HG03039 (cell line): ENCODE measurements around the gene IL5RA.

Experiments used
- ATAC-seq: cut with Tn5 transposase; IDR thresholded peaks from one replicate; pipeline ENCODE4 v1.9.1; 2021; ENCODE audit warnings: mild to moderate bottlenecking, moderate library complexity; ENCODE audit not compliant: unreplicated experiment

Gene IL5RA

GRCh38 chr3:3110299-3110630 lies at the start of gene IL5RA:
TSS of gene IL5RA (minus strand) at chr3:3110374. CDS start at chr3:3104984, 5,390 bp downstream.
- ATAC-seq, result peak; percentile 41

GRCh38 chr3:3157484-3157883 lies 47.3 kb upstream of the IL5RA start:
- no peak for ATAC-seq

GRCh38 chr3:3154879-3155610 lies 44.9 kb upstream of the IL5RA start:
- no peak for ATAC-seq

- no peak for ATAC-seq
Measured at GRCh38 chr3:3151513-3151912, 41.3 kb upstream of the IL5RA start.

- no peak for ATAC-seq
Measured at GRCh38 chr3:3149560-3149959, 39.4 kb upstream of the IL5RA start.

GRCh38 chr3:3145831-3146230 lies 35.7 kb upstream of the IL5RA start:
- no peak for ATAC-seq

- ATAC-seq, result no peak
Measured at GRCh38 chr3:3141939-3142338, 31.8 kb upstream of the IL5RA start.

- no peak for ATAC-seq
Measured at GRCh38 chr3:3137526-3137925, 27.4 kb upstream of the IL5RA start.

- ATAC-seq, result no peak
Measured at GRCh38 chr3:3134750-3135448, 24.7 kb upstream of the IL5RA start.

- ATAC-seq, result no peak
Measured at GRCh38 chr3:3133500-3133899, 23.3 kb upstream of the IL5RA start.

- no peak for ATAC-seq
Measured at GRCh38 chr3:3129579-3129978, 19.4 kb upstream of the IL5RA start.

GRCh38 chr3:3127432-3128010 lies 17.3 kb upstream of the IL5RA start:
- ATAC-seq, result peak; percentile 20

GRCh38 chr3:3126477-3127431 lies 16.6 kb upstream of the IL5RA start, which contains the start of gene TRNT1:
TSS of gene TRNT1 (plus strand) at chr3:3126940. CDS start at chr3:3129041, 2,101 bp downstream.
- ATAC-seq, result peak; percentile 96

- ATAC-seq, result no peak
Measured at GRCh38 chr3:3125977-3126376, 15.8 kb upstream of the IL5RA start.

- ATAC-seq, result no peak
Measured at GRCh38 chr3:3119393-3119851, 9.2 kb upstream of the IL5RA start.

- no peak for ATAC-seq
Measured at GRCh38 chr3:3117651-3118050, 7.5 kb upstream of the IL5RA start.

- ATAC-seq, result no peak
Measured at GRCh38 chr3:3113042-3113709, 3.0 kb upstream of the IL5RA start.

- peak; percentile 34 for ATAC-seq
Measured at GRCh38 chr3:3110749-3111361, 681 bp upstream of the IL5RA start.

- peak; percentile 69 for ATAC-seq
Measured at GRCh38 chr3:3109407-3110298, 521 bp downstream of the IL5RA start.
